B cell (primary cell): ENCODE results near the gene TDRD12. TPM values are rescaled to one million over a fixed set of nuclear protein-coding genes. Genes with fewer than 3 reads are reported as not detected.

Experiments
- ATAC-seq: fragments of 200-7000 bp; cut with Tn5 transposase; one replicate; pipeline ENCODE4 v1.10.0; 2021; ENCODE audit warnings: low read depth, mild to moderate bottlenecking, moderate number of reproducible peaks, moderate library complexity
- CTCF ChIA-PET: fragments of 350-600 bp; sonication (Branson Sonifier 250); formaldehyde crosslinking; loops from one replicate; lab custom pipeline; 2021; ENCODE audit warnings: antibody characterized with exemption, inconsistent platforms; lab: Charles Lee
- POLR2A ChIA-PET: fragments of 350-600 bp; sonication (Branson Sonifier 250); formaldehyde crosslinking; loops from one replicate; lab custom pipeline; 2021; ENCODE audit warnings: antibody characterized with exemption; lab: Charles Lee
- DNase-seq: peaks from one replicate; pipeline ENCODE4 v3.0.0; 2013
- H2AFZ ChIP-seq: 2 replicates; pipeline ENCODE4 v1.6.1; 2012; ENCODE audit warnings: mild to moderate bottlenecking, low read depth, low read length; ENCODE audit not compliant: insufficient read depth, poor library complexity, severe bottlenecking
- H3K27ac ChIP-seq, 2 donors: 1 replicate in 1 of 2; 2 replicates in 1 of 2; pipeline ENCODE4 v1.5.1; 2012 to 2013; ENCODE audit warnings: low read length in 2 of 2, mild to moderate bottlenecking in 2 of 2, moderate library complexity in 1 of 2
- H3K27me3 ChIP-seq, 4 experiments: fragments of 200-600 bp in 1 of 4; sonication (generic) in 1 of 4; replicated peaks in 1 of 4; 1 replicate in 2 of 4; 2 replicates in 2 of 4; pipeline versions ENCODE4 v1.6.1 to v1.7.0; 2013 to 2016; ENCODE audit warnings: low read length in 3 of 4, mild to moderate bottlenecking in 2 of 4, mixed read lengths in 1 of 4, moderate library complexity in 1 of 4; ENCODE audit not compliant: insufficient read depth in 4 of 4, control insufficient read depth in 3 of 4; ENCODE audit errors: control extremely low read depth in 1 of 4
- H3K36me3 ChIP-seq, 2 experiments: replicated peaks in 1 of 2; 1 replicate in 1 of 2; 2 replicates in 1 of 2; pipeline versions ENCODE4 v1.6.1 to v1.7.1; 2013; ENCODE audit warnings: low read length in 1 of 2; ENCODE audit not compliant: insufficient read depth in 2 of 2, control insufficient read depth in 1 of 2; ENCODE audit errors: control extremely low read depth in 1 of 2, extremely low read depth in 1 of 2
- H3K4me1 ChIP-seq, 2 donors: fragments of 200-600 bp in 1 of 2; sonication (generic) in 1 of 2; 1 replicate in 1 of 2; 2 replicates in 1 of 2; pipeline versions ENCODE4 v1.5.1 to v1.6.1; 2013 to 2017; ENCODE audit warnings: low read length in 2 of 2; ENCODE audit not compliant: control insufficient read depth in 2 of 2, insufficient read depth in 2 of 2
- H3K4me2 ChIP-seq: replicated peaks from 2 replicates; pipeline ENCODE3; 2012; ENCODE audit warnings: mild to moderate bottlenecking, low read depth, low read length; ENCODE audit not compliant: poor library complexity, severe bottlenecking
- H3K4me3 ChIP-seq, 5 experiments: fragments of 200-600 bp in 1 of 5; sonication (generic) in 1 of 5; 1 replicate in 3 of 5; 2 replicates in 2 of 5; pipeline versions ENCODE4 v1.5.1 to v1.7.0; 2011 to 2016; ENCODE audit warnings: low read length in 4 of 5, mild to moderate bottlenecking in 4 of 5, low read depth in 2 of 5, control low read depth in 1 of 5, moderate library complexity in 1 of 5; ENCODE audit not compliant: insufficient read depth in 1 of 5; ENCODE audit errors: control extremely low read depth in 1 of 5, extremely low read depth in 1 of 5
- H3K79me2 ChIP-seq: fragments of 200-600 bp; sonication (generic); one replicate; pipeline ENCODE4 v1.6.0; 2016; ENCODE audit warnings: low read length; ENCODE audit not compliant: control insufficient read depth, insufficient read depth
- H3K9ac ChIP-seq: fragments of 200-600 bp; sonication (generic); 2 replicates; pipeline ENCODE4 v1.6.1; 2017; ENCODE audit warnings: mild to moderate bottlenecking, low read length, moderate library complexity
- H3K9me3 ChIP-seq, 3 donors: one replicate each; pipeline versions ENCODE4 v1.6.1 to v1.7.1; 2013; ENCODE audit warnings: low read length in 2 of 3; ENCODE audit not compliant: control insufficient read depth in 2 of 3, insufficient read depth in 1 of 3; ENCODE audit errors: control extremely low read depth in 1 of 3
- H4K20me1 ChIP-seq: 2 replicates; pipeline ENCODE4 v1.6.0; 2012; ENCODE audit warnings: mild to moderate bottlenecking, low read length; ENCODE audit not compliant: insufficient read depth, control insufficient read depth, poor library complexity, severe bottlenecking
- H3K27ac Mint-ChIP-seq: one replicate; pipeline ENCODE4 v1.8.0; 2021; ENCODE audit warnings: mixed read lengths
- H3K27me3 Mint-ChIP-seq: one replicate; pipeline ENCODE4 v1.8.0; 2021; ENCODE audit warnings: mixed read lengths
- H3K4me1 Mint-ChIP-seq: one replicate; pipeline ENCODE4 v1.8.0; 2021; ENCODE audit warnings: mixed read lengths
- H3K4me3 Mint-ChIP-seq: one replicate; pipeline ENCODE4 v1.8.0; 2021; ENCODE audit warnings: mixed read lengths
- H3K9me3 Mint-ChIP-seq: one replicate; pipeline ENCODE4 v1.8.0; 2022; ENCODE audit warnings: mixed read lengths; ENCODE audit not compliant: insufficient read depth
- EZH2 ChIP-seq: IDR thresholded peaks from 2 replicates; pipeline ENCODE4 v1.6.1; 2012; ENCODE audit warnings: borderline replicate concordance, low read depth, mild to moderate bottlenecking, moderate library complexity, low read length; ENCODE audit not compliant: insufficient read depth, poor library complexity, severe bottlenecking
- WGBS: methylation state at CpG from one replicate; pipeline ENCODE4 v1.1.5; 2013; ENCODE audit warnings: missing lambda C conversion rate; ENCODE audit not compliant: insufficient coverage; 5-methylcytosine and 5-hydroxymethylcytosine counted together
- intact Hi-C: fragments of 100-400 bp; cut with micrococcal nuclease; formaldehyde crosslinking; loops from one replicate; pipeline ENCODE4 v1.10.0; 2022
- polyA plus RNA-seq: library from polyadenylated mRNA; depleted of rRNA; stranded (reverse); fragments of >200 nt; gene quantifications from 2 replicates; pipeline ENCODE4 v1.2.3, GENCODE V29; 2012
- total RNA-seq, 2 donors: library from RNA; stranded (reverse); fragments of 120-200 nt in 1 of 2; gene quantifications; 1 replicate in 1 of 2; 2 replicates in 1 of 2; pipeline versions ENCODE4 v1.2.3 to v1.2.4, GENCODE V29; 2013 to 2022
- TF ChIP-seq, protein P1 (sequence below): fragments of 200-600 bp; IDR thresholded peaks from one replicate; pipeline ENCODE4 v1.8.0; 2022; ENCODE audit warnings: antibody characterized with exemption, mild to moderate bottlenecking

Gene TDRD12
- total and polyA plus RNA-seq, 2 donors (not counting 1 experiment from before 2014, with no cell fraction given), result 0.30 to 1.1 TPM

GRCh38 chr19:32869966-32870573 is 150.5 kb downstream of the TDRD12 start:
- Histone ChIP-seq H3K79me2 (no peaks in the 10 kb centered on the region), H3K9me3 (no peaks in the 10 kb centered on the region), H3K4me2 (no peak overlapping the region), H4K20me1 (no peaks in the 10 kb centered on the region), H3K4me3 (no peak overlapping the region), H3K27me3 (no peaks in the 10 kb centered on the region), H3K36me3 (no peaks in the 10 kb centered on the region), H3K9ac (no peak overlapping the region), H2AFZ (no peak overlapping the region), H3K4me1 (no peaks in the 10 kb centered on the region), H3K27ac (no peak overlapping the region)
- ChIA-PET CTCF (no interaction called here), POLR2A (no interaction called here)
- H3K4me3 Mint-ChIP-seq, result no peak overlapping the region
- no peak overlapping the region for H3K27ac Mint-ChIP-seq
- WGBS, result 85% methylated on average over 16 of the region's 18 CpGs
- H3K27me3 Mint-ChIP-seq, result no peaks in the 10 kb centered on the region
- H3K4me1 Mint-ChIP-seq, result no peaks in the 10 kb centered on the region
- DNase-seq (no peak), ATAC-seq (no peak)
- no peaks in the 10 kb centered on the region for H3K9me3 Mint-ChIP-seq
- no peak for TF ChIP-seq EZH2
- TF ChIP-seq, protein P1, sequence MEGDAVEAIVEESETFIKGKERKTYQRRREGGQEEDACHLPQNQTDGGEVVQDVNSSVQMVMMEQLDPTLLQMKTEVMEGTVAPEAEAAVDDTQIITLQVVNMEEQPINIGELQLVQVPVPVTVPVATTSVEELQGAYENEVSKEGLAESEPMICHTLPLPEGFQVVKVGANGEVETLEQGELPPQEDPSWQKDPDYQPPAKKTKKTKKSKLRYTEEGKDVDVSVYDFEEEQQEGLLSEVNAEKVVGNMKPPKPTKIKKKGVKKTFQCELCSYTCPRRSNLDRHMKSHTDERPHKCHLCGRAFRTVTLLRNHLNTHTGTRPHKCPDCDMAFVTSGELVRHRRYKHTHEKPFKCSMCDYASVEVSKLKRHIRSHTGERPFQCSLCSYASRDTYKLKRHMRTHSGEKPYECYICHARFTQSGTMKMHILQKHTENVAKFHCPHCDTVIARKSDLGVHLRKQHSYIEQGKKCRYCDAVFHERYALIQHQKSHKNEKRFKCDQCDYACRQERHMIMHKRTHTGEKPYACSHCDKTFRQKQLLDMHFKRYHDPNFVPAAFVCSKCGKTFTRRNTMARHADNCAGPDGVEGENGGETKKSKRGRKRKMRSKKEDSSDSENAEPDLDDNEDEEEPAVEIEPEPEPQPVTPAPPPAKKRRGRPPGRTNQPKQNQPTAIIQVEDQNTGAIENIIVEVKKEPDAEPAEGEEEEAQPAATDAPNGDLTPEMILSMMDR, result no peak
- intact Hi-C loops, result no loop called here

GRCh38 chr19:32870981-32871451 is 151.4 kb downstream of the TDRD12 start:
- intact Hi-C loops, result no loop called here
- no peak overlapping the region for H3K4me3 ChIP-seq
- Mint-ChIP-seq H3K27me3 (no peaks in the 10 kb centered on the region), H3K4me3 (no peak overlapping the region), H3K27ac (no peak overlapping the region), H3K9me3 (no peaks in the 10 kb centered on the region), H3K4me1 (no peaks in the 10 kb centered on the region)
- DNase-seq, result no peak
- WGBS, result 92% methylated on average over 11 of the region's 12 CpGs
- H3K9me3 ChIP-seq, result no peaks in the 10 kb centered on the region
- no peaks in the 10 kb centered on the region for H4K20me1 ChIP-seq
- H3K4me2 ChIP-seq, result no peak overlapping the region
- no peaks in the 10 kb centered on the region for H3K79me2 ChIP-seq
- no peak overlapping the region for H3K27ac ChIP-seq
- no peak overlapping the region for H3K9ac ChIP-seq
- TF ChIP-seq EZH2, result no peak
- TF ChIP-seq, protein P1, result no peak
- no peaks in the 10 kb centered on the region for H3K36me3 ChIP-seq
- no peaks in the 10 kb centered on the region for H3K4me1 ChIP-seq
- H3K27me3 ChIP-seq, result no peaks in the 10 kb centered on the region
- no peak for ATAC-seq
- CTCF ChIA-PET, result no interaction called here
- POLR2A ChIA-PET, result no interaction called here
- H2AFZ ChIP-seq, result no peak overlapping the region
